LHCN-M2 (cell line): ENCODE data around the gene TES. TPM values are rescaled to one million over a fixed set of nuclear protein-coding genes. Genes with fewer than 3 reads are reported as not detected.
"Not testable (repeated sequence)": the region's sequence is repeated elsewhere in the genome, so short reads cannot be mapped to it uniquely, and the experiment has no call there.

Experiments
- DNase-seq: peaks from one replicate; pipeline ENCODE4 v3.0.0-alpha.2; 2012; ENCODE audit warnings: low read depth
- total RNA-seq: library from RNA; depleted of rRNA; stranded (reverse); fragments of >200 nt; gene quantifications from 2 replicates; pipeline ENCODE4 v1.2.3, GENCODE V29; 2014; rRNA removed

The TES gene
- total RNA-seq, 1 experiment from 2014 or later = 1.0 TPM

GRCh38 chr7:116283595-116284204 lies 73.4 kb downstream of the TES start:
- DNase-seq = no peak

- DNase-seq = no peak
Observed at GRCh38 chr7:116284390-116284789, 74.1 kb downstream of the TES start.

- DNase-seq = no peak
Observed at GRCh38 chr7:116285252-116285651, 74.9 kb downstream of the TES start.

GRCh38 chr7:116290740-116291139 lies 80.4 kb downstream of the TES start:
- no peak for DNase-seq

- no peak for DNase-seq
Observed at GRCh38 chr7:116291937-116292336, 81.6 kb downstream of the TES start.

- no peak for DNase-seq
Observed at GRCh38 chr7:116292381-116292780, 82.0 kb downstream of the TES start.

GRCh38 chr7:116293139-116293538 lies 82.8 kb downstream of the TES start:
- DNase-seq = no peak

- no peak for DNase-seq
Observed at GRCh38 chr7:116293633-116294032, 83.3 kb downstream of the TES start.

GRCh38 chr7:116295903-116296302 lies 85.6 kb downstream of the TES start:
- DNase-seq = not testable (repeated sequence)

- no peak for DNase-seq
Observed at GRCh38 chr7:116298055-116298454, 87.7 kb downstream of the TES start.

- DNase-seq = no peak
Observed at GRCh38 chr7:116298576-116298975, 88.2 kb downstream of the TES start.

GRCh38 chr7:116305485-116306408 lies 95.4 kb downstream of the TES start:
- DNase-seq = no peak

GRCh38 chr7:116306409-116307048 lies 96.2 kb downstream of the TES start:
- no peak for DNase-seq

GRCh38 chr7:116307253-116307652 lies 96.9 kb downstream of the TES start:
- no peak for DNase-seq

Other genes starting within 250 kb of the TES start
- not detected in 2 replicates for gene TFEC, start 179.8 kb upstream of the TES start, total RNA-seq